HG02885 (cell line): ENCODE measurements around the gene RTL10.
"Not testable (repeated sequence)": the region's sequence is repeated elsewhere in the genome, so short reads cannot be mapped to it uniquely, and the experiment has no call there.

Experiments used
- ATAC-seq: cut with Tn5 transposase; IDR thresholded peaks from one replicate; pipeline ENCODE4 v1.9.1; 2021; ENCODE audit warnings: mild to moderate bottlenecking; ENCODE audit not compliant: unreplicated experiment, poor library complexity

RTL10 gene

GRCh38 chr22:19890502-19891316 is 36.0 kb upstream of the RTL10 start:
- no peak for ATAC-seq

GRCh38 chr22:19889951-19890350 is 35.3 kb upstream of the RTL10 start:
- ATAC-seq, result no peak

DNA sequence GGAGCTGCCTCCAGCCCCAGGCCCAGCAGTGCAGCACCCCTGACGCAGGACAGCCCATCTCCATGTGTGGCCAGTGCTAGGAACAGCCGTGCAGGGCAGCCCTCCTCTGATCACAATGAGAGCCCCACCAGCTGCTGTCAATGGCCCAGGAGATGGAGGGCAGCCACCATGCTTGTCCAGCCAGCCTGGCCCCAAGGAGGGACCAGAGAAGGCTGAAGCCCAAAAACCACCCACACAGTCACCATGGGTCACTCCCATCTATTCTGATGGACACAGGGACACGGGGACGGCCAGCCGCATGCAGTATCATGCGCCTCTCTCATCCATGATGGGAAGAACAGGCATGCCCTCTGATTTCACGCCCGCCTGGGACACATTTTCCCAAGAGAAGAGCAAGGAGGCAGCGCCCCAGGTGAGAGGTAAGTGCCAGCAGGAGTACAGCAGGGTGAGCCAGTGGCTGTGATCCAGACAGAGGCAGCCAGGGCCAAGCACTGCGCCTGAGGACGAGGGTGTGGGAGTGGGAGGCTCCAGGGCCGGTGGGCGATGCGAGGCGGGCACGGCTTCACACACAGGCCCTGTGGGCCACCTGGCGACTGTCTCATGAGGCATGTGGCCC is 33.6 kb upstream of the RTL10 start:
- no peak for ATAC-seq

DNA sequence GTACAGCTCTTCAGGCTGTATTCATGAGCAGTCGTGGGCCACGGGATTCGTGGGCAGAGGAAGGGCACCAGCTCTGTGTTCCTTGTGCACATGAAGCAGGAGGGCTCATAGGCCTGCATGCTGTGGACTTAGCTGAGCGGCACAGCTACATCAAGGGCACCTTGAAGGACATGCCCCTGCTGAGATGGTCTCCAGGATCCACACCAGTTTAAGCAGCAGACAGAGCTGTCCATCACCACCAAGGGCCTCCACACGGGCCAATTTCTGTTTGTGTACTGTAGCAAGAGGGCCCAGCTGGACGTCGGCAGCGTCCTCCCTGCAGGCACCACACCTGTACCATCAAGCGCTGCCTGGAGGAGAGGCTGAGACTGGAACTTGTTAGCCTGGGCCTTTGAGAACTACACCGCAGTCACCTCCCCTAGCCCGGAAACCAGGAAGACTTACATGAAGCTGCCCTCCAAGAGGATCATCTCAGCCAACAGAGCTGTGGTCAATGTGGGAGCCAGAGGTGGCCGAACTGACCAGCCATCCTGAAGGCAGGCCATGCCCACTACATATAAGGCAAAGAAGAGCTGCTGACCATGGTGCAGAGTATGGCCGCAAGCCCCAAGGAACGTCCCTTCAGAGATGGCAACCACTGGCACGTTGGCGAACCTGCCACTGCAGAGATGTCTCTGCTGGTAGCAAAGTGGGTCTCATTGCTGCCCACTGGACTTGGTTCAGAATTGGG is 32.7 kb upstream of the RTL10 start:
- ATAC-seq, result no peak

DNA sequence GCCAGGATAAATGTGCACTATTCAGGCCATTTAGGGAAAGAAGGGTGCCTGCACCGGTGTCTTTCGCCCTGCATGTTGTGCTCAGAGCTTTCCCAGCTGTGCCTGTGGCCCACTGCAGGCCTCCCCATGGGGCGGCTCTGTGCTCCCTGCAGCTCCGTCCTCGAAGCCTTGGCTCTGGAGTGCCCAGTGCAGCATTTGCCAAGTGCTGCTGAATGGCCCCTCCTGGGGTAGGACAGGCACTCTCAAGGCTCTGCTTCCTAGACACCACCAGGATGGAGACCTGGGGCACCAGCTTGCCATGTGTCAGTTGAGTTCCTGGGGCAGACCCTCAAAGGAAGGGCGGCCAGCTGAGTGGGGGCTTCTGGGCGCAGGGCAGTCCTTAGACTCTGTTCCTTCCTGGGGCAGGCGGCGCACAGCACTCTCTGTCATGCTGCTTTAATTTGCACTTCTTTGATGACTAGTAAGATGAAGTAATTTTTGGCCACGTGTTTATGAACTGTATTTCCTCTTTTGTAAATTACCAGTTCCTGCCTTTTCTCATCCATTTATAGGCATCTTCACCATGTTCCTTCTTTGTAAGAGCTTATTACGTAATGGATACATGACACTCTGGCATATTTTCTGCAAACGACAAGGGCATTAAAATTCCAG is 32.1 kb upstream of the RTL10 start:
- ATAC-seq, result no peak

DNA sequence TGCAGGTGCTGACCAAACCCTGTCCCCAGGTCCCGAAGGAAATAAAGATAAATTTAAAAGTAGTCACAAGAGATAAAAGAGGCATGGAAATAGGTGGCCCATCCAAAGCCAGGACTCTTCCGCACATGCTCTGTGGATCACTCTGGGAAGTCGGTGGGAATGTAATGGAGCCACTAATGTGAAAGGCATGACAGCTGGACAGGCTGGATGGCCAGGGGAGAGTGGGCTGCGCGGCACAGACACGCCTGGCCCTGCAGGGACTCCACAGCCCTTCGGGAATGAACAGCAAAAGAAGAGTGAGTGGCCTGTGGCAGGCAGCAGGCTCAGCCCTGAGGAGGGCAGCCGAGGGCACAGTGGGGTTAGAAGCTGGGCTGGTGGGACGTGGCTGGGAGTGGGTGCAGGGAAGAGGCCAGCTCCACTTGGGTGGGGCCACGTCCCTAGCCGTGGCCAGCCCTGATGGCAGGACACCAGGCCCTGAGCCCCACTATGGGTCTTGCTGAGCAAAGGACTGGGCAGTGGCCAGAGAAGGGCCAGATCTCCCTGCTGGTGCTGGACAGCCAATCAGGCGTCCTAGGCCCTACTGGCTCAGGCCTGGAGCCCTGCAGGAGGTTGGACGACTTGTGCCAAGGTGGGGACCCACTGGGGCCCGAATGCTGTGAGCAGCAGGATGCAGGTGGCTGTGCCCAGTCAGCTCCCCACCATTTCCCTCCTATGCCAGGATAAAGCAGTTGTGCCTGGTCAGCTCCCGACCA is 31.3 kb upstream of the RTL10 start:
- ATAC-seq, result no peak

DNA sequence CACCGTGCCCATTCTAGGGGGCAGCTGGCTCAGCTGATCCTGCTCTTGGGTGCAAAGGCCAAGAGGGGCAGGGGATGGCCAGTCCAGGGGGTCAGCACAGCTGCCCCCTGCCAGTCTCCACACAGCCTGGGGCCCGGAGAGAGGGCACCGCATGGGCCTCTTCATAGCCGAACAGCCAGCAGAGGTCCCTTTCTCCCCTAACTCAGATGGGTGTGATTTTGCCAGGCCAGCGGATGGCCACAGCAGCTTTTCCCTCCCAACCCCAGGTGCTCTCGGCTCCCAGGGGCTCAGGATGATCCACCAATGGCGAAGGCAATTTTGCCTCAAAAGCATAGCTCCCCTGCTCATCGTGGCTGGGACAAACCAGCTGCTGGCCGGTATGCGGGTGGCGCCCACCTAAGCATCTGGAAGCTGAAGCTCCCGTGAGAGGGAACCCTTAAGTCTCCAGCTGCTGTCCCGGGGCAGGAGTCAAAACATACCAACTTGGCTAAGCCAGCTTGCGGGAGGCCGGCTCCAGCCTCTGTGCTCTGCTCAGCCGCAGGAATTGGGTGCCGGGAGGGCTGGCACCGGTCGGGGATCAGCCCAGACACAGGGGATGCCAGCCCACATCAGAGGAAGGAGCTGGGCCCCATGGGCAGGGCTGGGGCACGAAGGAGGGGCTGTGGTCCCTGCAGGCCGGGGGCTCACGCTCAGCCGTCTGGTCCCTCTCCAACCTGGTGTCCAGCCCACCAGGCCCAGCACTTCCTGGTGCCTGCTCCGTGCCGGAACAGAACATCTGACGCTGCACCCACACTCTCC is 30.5 kb upstream of the RTL10 start:
- no peak for ATAC-seq

GRCh38 chr22:19884161-19884953 is 29.7 kb upstream of the RTL10 start:
- no peak for ATAC-seq

DNA sequence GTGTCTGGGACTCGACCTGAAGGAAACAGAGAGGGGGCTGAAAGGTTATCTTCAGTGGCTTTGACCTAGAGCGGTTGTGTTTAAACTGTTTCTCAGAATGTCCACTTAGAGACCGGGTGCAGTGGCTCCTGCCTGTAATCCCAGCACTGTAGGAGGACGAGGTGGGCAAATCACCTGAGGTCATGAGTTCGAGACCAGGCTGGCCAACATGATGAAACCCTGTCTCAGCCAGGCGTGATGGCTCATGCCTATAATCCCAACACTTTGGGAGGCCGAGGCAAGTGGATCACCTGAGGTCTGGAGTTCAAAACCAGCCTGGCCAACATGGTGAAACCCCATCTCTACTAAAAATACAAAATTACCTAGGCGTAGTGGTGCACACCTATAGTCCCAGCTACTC is 28.8 kb upstream of the RTL10 start:
- not testable (repeated sequence) for ATAC-seq

DNA sequence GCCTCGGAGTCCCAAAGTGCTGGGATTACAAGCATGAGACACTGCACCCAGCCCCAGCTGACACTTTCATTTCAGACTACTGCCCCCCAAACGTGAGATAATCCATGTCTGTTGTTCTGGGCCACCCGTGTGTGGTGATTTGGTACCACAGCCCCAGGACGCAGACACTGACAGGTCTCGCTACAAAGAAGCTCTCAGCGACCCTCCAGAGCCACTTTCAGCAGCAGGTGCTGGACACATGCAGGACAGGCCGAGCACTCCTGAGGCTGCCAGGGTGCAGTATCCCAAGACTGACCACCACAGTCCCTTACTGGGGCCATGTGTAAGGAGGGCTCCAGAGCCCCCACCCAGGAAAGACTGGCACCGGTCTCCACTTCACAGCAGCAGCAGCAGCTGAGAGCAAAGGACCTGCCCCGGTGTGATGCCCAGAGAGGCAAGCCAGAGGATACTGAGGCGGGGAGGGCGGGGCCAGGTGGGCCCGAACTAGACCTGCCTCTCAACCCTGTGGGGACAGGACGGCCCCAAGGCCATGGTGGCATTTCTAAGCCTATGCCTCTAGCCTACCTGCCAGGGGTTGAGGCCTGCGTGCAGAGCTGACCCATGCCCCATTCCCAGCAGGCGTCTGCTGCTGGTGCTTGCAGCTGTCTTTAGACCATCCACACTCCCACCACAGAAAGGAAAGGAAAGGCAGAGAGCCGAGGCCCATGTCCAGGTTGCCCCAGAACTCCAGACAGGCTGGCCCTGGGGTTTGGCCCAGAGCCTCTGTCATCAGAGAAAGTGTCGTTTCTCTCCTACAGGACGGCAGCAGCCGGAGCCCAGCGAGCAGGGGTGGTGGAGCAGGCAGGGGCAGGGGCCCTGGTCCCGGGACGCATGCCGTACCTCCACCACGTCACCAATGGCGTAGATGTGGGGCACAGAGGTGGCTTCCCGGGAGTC is 28.0 kb upstream of the RTL10 start:
- no peak for ATAC-seq

- ATAC-seq, result no peak
Observed at GRCh38 chr22:19880786-19881569, 26.3 kb upstream of the RTL10 start.

DNA sequence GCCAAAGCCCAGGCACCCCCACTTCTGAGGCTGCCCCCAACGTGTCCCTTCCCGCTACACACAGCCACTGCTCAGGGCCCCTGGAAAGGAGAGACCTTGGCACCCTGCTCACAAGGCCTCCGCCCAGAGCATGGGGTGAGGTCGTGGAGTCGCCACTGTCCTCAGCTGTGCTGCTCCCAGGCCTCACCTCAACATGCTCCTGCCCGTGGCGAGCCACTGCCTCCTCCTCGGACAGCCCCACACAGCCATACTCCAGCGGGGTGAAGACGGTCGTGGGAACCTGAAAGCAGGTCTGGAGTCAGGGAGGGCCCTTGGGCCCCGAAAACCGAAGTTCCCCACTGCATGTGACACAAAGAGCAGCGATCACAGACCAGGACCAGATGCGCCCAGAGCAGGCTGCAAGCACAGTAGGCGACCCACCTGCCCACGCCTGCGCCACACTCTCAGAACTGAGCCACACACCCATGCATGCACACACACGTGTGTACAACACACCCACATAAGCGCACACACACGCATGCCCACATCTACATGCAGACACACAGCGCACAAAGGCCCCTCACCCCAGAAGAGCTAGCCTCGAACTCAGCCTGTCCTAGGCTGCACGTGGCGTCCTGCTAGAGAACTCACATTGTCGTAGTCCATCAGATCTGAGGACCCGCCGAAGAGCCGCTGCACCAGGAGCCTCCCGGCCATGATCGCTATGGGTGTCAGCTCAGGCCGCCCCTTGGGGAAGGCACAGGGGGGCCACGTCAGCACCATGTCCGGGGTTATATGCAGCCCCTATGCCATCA is 25.5 kb upstream of the RTL10 start:
- no peak for ATAC-seq

- no peak for ATAC-seq
Observed at GRCh38 chr22:19879643-19879991, 24.9 kb upstream of the RTL10 start.

DNA sequence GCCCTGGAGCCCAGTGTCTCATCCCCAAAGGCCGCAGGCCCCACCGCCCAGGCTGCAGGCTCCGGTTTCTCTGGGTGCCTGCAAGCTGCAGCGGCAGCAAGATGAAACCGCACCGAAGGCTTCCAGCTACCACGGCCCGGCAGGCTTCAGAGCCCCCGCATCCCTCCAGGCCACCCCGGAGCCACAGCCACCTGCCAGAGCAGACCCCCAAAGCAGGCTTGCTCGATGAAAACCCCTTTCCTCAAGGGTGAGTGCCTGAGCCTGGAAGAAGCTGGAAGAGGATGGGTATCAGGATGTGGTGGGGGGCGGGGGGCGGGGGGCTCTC is 24.5 kb upstream of the RTL10 start:
- no peak for ATAC-seq

GRCh38 chr22:19878461-19879245 is 24.0 kb upstream of the RTL10 start:
- ATAC-seq, result no peak
